HPDE6-E6E7 (cell line): ENCODE results near the gene LBX2.
"Not testable (repeated sequence)": the region's sequence is repeated elsewhere in the genome, so short reads cannot be mapped to it uniquely, and the experiment has no call there.

Experiments
- DNase-seq: peaks from one replicate; pipeline ENCODE4 v3.0.0; 2011; ENCODE audit warnings: missing footprints; ENCODE audit errors: extremely low spot score

Gene LBX2

GRCh38 chr2:74482801-74483674 is 16.4 kb downstream of the LBX2 start, which contains the start of the genes CCDC142 and TTC31:
Gene CCDC142 (minus strand): TSS chr2:74482998. CDS start chr2:74482837, 161 bp downstream.
Gene TTC31 (plus strand): TSS chr2:74483081. CDS start chr2:74483096, 15 bp downstream.
- peak; percentile 88 for DNase-seq

GRCh38 chr2:74481961-74482800 is 17.2 kb downstream of the LBX2 start:
- no peak for DNase-seq

GRCh38 chr2:74481431-74481830 is 18.0 kb downstream of the LBX2 start:
- DNase-seq = no peak

- no peak for DNase-seq
Measured at GRCh38 chr2:74474899-74475298, 24.5 kb downstream of the LBX2 start.

GRCh38 chr2:74474481-74474880 is 24.9 kb downstream of the LBX2 start:
- DNase-seq = no peak

- no peak for DNase-seq
Measured at GRCh38 chr2:74472945-74473258, 26.5 kb downstream of the LBX2 start.

GRCh38 chr2:74472086-74472944 is 27.1 kb downstream of the LBX2 start, which contains the start of gene MRPL53:
Gene MRPL53 (minus strand): TSS chr2:74472680. CDS start chr2:74472660, 20 bp downstream.
- DNase-seq = no peak

GRCh38 chr2:74471332-74472065 is 27.9 kb downstream of the LBX2 start:
- no peak for DNase-seq

GRCh38 chr2:74470742-74471141 is 28.7 kb downstream of the LBX2 start:
- DNase-seq = not testable (repeated sequence)

- no peak for DNase-seq
Measured at GRCh38 chr2:74464406-74464805, 35.0 kb downstream of the LBX2 start.

GRCh38 chr2:74462786-74463105 is 36.7 kb downstream of the LBX2 start:
- no peak for DNase-seq

- no peak for DNase-seq
Measured at GRCh38 chr2:74462054-74462785, 37.2 kb downstream of the LBX2 start.

- DNase-seq = no peak
Measured at GRCh38 chr2:74461187-74462053, 38.0 kb downstream of the LBX2 start.

GRCh38 chr2:74460187-74460586 is 39.2 kb downstream of the LBX2 start:
- not testable (repeated sequence) for DNase-seq

- not testable (repeated sequence) for DNase-seq
Measured at GRCh38 chr2:74459503-74460118, 39.8 kb downstream of the LBX2 start.

- DNase-seq = no peak
Measured at GRCh38 chr2:74458938-74459363, 40.5 kb downstream of the LBX2 start.

GRCh38 chr2:74458132-74458937 is 41.1 kb downstream of the LBX2 start, which contains the start of gene WBP1:
Gene WBP1 (plus strand): TSS chr2:74458438. CDS start chr2:74458603, 165 bp downstream.
- peak; percentile 98 for DNase-seq
